ENCODE results near the gene EPHB2.

The EPHB2 gene

GRCh38 chr1:22952694-22953056 lies 242.0 kb downstream of the EPHB2 start:
- no peak for TF ChIP-seq CTCF (IDR thresholded peaks at IDR 0.05; ENCODE audit: poor library complexity, severe bottlenecking)
- H3K27me3 ChIP-seq (ENCODE audit: insufficient read depth, poor library complexity, severe bottlenecking): peaks cover 18% of the 10 kb centered on the region
- no peak for ATAC-seq (ENCODE audit: low read depth)

GRCh38 chr1:22953057-22953739 lies 242.6 kb downstream of the EPHB2 start:
- Histone ChIP-seq H3K27me3 (ENCODE audit: insufficient read depth, poor library complexity, severe bottlenecking) (peaks cover 18% of the 10 kb centered on the region), H3K4me3 (ENCODE audit: severe bottlenecking) (no peak overlapping the region), H3K27ac (ENCODE audit: poor library complexity, severe bottlenecking) (no peak overlapping the region), H3K36me3 (ENCODE audit: low read depth) (no peaks in the 10 kb centered on the region), H3K4me1 (ENCODE audit: insufficient read depth, poor library complexity, severe bottlenecking) (no peaks in the 10 kb centered on the region), H3K9me3 (ENCODE audit: severe bottlenecking) (no peaks in the 10 kb centered on the region)
- peak; percentile 17; the same call in 1 of the 3 replicates for ATAC-seq (ENCODE audit: low read depth)
- no peak for TF ChIP-seq CTCF (IDR thresholded peaks at IDR 0.05; ENCODE audit: poor library complexity, severe bottlenecking)
- no peak for DNase-seq (ENCODE audit: low spot score)

More at GRCh38 chr1:22952694-22953056, 242.0 kb downstream of the EPHB2 start:
- H3K9me3 ChIP-seq (ENCODE audit: severe bottlenecking): no peaks in the 10 kb centered on the region
- H3K4me3 ChIP-seq (ENCODE audit: severe bottlenecking): no peak overlapping the region
- H3K36me3 ChIP-seq (ENCODE audit: low read depth): no peaks in the 10 kb centered on the region
- H3K27ac ChIP-seq (ENCODE audit: poor library complexity, severe bottlenecking): no peak overlapping the region
- no peak for DNase-seq (ENCODE audit: low spot score)
- no peaks in the 10 kb centered on the region for H3K4me1 ChIP-seq (ENCODE audit: insufficient read depth, poor library complexity, severe bottlenecking)

GRCh38 chr1:22953740-22954141 lies 243.1 kb downstream of the EPHB2 start:
- Histone ChIP-seq H3K27ac (ENCODE audit: poor library complexity, severe bottlenecking) (no peak overlapping the region), H3K4me3 (ENCODE audit: severe bottlenecking) (no peak overlapping the region), H3K27me3 (ENCODE audit: insufficient read depth, poor library complexity, severe bottlenecking) (peaks cover 18% of the 10 kb centered on the region), H3K4me1 (ENCODE audit: insufficient read depth, poor library complexity, severe bottlenecking) (no peaks in the 10 kb centered on the region), H3K9me3 (ENCODE audit: severe bottlenecking) (no peaks in the 10 kb centered on the region), H3K36me3 (ENCODE audit: low read depth) (no peaks in the 10 kb centered on the region)
- TF ChIP-seq CTCF (IDR thresholded peaks at IDR 0.05; ENCODE audit: poor library complexity, severe bottlenecking): no peak
- ATAC-seq (ENCODE audit: low read depth) (no peak), DNase-seq (ENCODE audit: low spot score) (no peak)

GRCh38 chr1:22955146-22955545 lies 244.5 kb downstream of the EPHB2 start:
- H3K4me1 ChIP-seq (ENCODE audit: insufficient read depth, poor library complexity, severe bottlenecking): no peaks in the 10 kb centered on the region
- H3K36me3 ChIP-seq (ENCODE audit: low read depth): no peaks in the 10 kb centered on the region
- peaks cover 18% of the 10 kb centered on the region for H3K27me3 ChIP-seq (ENCODE audit: insufficient read depth, poor library complexity, severe bottlenecking)
- DNase-seq (ENCODE audit: low spot score): no peak
- no peak for TF ChIP-seq CTCF (IDR thresholded peaks at IDR 0.05; ENCODE audit: poor library complexity, severe bottlenecking)
- H3K4me3 ChIP-seq (ENCODE audit: severe bottlenecking): no peak overlapping the region
- no peaks in the 10 kb centered on the region for H3K9me3 ChIP-seq (ENCODE audit: severe bottlenecking)
- no peak for ATAC-seq (ENCODE audit: low read depth)
- no peak overlapping the region for H3K27ac ChIP-seq (ENCODE audit: poor library complexity, severe bottlenecking)

- no peak for TF ChIP-seq CTCF (IDR thresholded peaks at IDR 0.05; ENCODE audit: poor library complexity, severe bottlenecking)
- Histone ChIP-seq H3K36me3 (ENCODE audit: low read depth) (no peaks in the 10 kb centered on the region), H3K9me3 (ENCODE audit: severe bottlenecking) (no peaks in the 10 kb centered on the region), H3K27me3 (ENCODE audit: insufficient read depth, poor library complexity, severe bottlenecking) (peaks cover 18% of the 10 kb centered on the region), H3K4me3 (ENCODE audit: severe bottlenecking) (no peak overlapping the region), H3K4me1 (ENCODE audit: insufficient read depth, poor library complexity, severe bottlenecking) (no peaks in the 10 kb centered on the region), H3K27ac (ENCODE audit: poor library complexity, severe bottlenecking) (no peak overlapping the region)
- ATAC-seq (ENCODE audit: low read depth): no peak
- no peak for DNase-seq (ENCODE audit: low spot score)
Measured at GRCh38 chr1:22957066-22957465, 246.4 kb downstream of the EPHB2 start.
